M059J (cell line): ENCODE data around the gene VIL1. TPM values are rescaled to one million over a fixed set of nuclear protein-coding genes. Genes with fewer than 3 reads are reported as not detected.

Experiments
- DNase-seq: peaks from one replicate; pipeline ENCODE4 v3.0.0-alpha.2; 2012; ENCODE audit warnings: low read depth
- total RNA-seq: library from RNA; depleted of rRNA; stranded (reverse); fragments of >200 nt; shearing (Covaris generic); gene quantifications from 2 replicates; pipeline ENCODE4 v1.2.3, GENCODE V29; 2014

The VIL1 gene
- total RNA-seq, 1 experiment from 2014 or later = not detected

DNA sequence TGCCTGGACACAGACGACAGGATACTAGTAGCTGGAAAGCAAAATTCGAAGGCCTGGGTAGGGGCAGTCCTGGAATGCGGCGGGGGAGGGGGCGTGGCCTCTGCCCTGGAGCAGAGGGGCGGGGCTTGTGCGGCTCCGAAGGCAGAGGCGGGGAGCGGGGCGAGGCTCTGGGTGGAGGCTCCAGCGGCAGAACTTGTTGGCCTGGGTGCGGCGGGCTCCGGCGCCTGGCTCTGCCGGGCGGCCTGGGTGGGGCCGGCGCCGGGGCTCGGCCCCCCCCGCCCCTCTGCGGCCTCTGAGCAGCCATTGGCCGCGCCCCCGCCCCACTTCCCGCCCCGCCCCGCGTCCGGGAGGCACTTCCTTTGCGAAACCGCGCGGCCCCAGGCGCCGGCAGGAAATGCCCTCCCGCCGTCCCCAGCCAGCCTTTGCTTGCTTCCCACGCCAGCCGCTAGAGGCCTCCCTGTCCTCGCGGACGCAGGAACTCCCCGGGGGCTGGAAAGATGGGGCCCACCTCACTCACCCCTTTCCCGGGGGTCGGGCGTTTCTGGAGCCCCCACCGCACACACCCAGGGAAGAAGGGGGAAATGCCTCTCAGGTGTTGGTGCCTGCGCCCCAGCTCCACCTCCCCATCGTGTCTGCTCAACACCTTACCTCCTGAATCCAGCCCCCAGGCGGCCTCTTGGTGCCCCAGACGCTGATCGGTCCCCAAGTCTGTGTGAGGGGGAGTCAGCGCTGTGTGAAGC, 12.5 kb upstream of the VIL1 start:
- DNase-seq = peak; percentile 90

- DNase-seq = no peak
Measured at GRCh38 chr2:218406949-218407618, 11.8 kb upstream of the VIL1 start.

DNA sequence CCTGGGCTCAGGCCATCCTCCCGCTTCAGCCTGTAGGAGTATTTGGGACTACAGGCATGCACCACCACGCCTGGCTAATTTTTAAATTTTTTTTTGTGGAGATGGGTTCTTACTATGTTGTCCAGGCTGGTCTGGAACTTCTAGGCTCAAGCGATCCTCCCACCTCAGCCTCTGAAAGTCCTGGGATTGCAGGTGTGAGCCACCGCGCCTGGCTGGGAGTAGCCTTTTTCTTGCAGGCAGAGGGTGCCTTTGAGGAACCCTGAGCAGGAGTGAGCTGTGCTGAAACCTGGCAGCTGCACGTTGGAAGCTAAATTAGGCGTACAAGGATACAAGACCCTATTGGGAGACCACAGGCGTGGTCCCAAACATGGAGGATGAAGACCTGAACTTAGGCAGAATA, 11.2 kb upstream of the VIL1 start:
- DNase-seq = no peak

DNA sequence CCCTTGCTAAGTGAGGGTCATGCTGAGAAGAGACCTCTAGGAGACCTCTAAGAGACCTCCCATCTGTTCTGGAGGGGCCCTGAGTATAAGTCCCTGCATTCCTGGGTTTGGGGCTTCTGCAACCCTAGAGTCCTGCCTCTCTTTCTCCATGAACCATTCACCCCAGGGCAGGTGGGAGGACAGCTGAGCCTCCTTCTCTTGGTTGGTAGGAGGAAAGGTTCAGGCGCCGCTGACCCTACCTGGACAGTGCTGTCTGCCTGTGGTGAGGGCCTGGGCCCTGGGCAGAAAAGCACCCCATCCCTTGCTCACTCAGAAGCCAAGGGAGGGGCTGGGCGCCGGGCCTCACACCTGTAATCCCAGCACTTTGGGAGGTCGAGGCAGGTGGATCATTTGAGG, 604 bp upstream of the VIL1 start:
- DNase-seq = no peak

GRCh38 chr2:218419630-218420216, 800 bp downstream of the VIL1 start:
- DNase-seq = no peak

DNA sequence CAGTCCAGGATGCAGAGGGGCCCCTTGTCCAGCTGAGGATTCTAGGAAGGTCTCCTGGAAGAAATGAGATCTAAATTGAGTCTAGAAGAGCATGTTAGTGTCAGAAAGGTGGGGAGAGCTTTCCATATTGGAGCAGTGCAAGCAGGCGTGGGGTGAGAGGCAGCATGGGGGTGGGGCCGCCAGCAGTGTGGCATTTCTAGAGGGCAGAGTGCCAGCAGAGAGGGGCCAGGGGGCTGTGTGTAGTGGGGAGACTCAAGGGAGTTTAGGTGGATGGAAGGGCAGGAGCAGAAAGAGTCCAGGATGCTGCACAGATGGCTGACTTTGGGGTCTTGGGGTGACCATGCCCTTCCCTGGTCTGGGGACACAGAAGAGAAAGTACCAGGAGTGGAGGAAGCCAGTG, 2.1 kb downstream of the VIL1 start:
- no peak for DNase-seq

DNA sequence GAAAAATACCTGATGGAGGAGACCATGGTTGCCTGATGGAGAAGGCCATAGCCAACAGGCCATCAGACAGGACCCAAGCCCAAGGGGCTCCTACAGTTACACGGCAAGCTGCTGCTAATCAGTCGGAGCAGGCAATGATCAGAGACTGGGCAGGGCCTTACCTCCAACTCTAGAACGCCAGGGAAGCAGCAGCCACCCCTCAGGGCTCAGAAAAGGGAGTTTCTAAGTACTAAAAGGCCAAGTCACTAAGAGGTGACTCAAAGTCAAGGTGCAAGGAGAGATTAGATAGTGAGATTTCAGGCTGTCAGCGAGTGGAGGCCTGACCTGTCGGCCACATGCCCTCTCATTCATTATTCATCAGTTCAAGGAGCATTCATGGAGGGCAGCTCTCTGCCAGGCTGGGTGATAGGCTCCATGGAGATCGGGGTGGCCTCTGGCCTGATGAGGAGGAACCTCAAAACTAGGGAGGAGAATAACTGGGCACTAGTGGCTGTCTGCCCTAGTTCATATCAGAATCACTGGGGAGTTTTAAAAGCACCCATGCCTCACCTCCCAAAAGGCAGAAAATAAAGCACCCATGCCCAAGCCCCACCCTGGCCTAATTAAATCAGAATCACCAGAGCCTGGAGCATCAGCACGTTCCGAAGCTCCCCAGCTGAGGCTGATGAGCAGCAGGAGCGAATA, 3.6 kb downstream of the VIL1 start:
- no peak for DNase-seq

DNA sequence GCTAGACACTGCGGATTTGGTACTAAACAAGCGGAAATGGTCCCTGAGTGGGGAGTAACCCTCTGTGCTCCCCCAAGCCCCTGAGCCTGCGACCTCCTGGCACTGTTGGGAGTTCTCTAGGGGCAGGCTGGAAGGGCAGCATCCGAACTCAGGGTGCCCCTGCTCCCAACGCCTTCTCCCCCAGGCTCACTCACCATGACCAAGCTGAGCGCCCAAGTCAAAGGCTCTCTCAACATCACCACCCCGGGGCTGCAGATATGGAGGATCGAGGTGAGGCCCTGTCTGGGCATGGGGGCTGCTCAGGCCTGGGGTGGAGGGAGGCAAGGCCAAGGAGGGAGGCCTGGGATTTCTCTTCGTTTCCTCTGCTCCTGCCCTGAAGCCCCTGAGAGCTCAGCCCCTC, 4.7 kb downstream of the VIL1 start:
- DNase-seq = no peak

- no peak for DNase-seq
Measured at GRCh38 chr2:218425531-218425930, 6.6 kb downstream of the VIL1 start.

DNA sequence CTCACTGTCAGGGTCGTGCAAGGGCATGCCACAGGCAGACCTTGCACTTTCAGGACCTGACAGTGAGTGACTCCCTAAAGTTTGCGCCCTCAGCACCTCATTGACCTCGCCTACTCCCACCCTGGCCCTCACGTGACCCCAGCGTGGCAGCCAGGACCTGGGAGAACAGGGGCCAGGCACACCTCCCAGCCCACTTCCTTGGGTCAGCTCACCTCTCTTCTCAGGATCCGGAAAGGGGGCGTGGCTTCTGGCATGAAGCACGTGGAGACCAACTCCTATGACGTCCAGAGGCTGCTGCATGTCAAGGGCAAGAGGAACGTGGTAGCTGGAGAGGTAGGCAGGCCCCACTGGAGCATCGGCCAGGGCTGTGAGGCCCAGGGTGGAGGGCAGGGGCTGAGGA, 8.8 kb downstream of the VIL1 start:
- DNase-seq = no peak

DNA sequence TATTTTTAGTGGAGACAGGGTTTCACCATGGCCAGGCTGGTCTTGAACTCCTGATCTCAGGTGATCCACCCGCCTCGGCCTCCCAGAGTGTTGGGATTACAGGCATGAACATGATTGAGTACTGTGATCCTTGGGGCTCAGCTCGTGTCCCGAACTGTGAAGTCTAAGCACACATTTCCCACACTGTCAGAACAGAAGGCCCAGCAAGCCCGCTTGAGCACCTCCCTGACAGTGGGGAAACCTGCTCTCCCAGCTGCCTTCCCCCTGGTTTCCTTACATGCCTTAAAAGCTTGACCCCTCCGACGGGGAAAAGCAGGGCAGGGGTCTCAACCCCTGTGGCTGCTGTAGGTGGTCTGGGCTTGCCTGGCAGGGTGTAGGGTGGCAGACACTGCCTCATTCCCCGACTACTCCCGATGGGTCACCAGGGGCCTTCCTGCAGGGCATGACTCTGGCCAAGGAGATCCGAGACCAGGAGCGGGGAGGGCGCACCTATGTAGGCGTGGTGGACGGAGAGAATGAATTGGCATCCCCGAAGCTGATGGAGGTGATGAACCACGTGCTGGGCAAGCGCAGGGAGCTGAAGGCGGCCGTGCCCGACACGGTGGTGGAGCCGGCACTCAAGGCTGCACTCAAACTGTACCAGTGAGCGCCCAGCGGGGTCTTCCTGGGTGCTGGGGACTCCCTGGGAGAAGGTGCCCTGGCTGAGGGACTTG, 10.1 kb downstream of the VIL1 start:
- no peak for DNase-seq

- no peak for DNase-seq
Measured at GRCh38 chr2:218429911-218430692, 11.2 kb downstream of the VIL1 start.

- DNase-seq = no peak
Measured at GRCh38 chr2:218430721-218431120, 11.8 kb downstream of the VIL1 start.

- DNase-seq = no peak
Measured at GRCh38 chr2:218431878-218432277, 13.0 kb downstream of the VIL1 start.

GRCh38 chr2:218432676-218433365, 13.9 kb downstream of the VIL1 start:
- no peak for DNase-seq

DNA sequence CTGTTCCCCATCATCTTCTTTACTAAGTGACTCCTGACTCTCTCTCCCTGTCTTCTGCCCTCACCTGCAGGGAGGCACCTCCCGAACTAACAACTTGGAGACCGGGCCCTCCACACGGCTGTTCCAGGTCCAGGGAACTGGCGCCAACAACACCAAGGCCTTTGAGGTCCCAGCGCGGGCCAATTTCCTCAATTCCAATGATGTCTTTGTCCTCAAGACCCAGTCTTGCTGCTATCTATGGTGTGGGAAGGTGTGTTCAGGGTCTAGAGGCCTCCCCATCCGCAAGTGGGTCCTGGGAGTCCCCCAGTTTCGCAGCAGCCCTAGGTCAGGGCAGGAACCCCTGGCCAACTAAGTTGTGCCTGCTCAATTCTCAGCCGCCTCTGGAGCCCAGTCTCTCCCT, 15.5 kb downstream of the VIL1 start:
- no peak for DNase-seq

DNA sequence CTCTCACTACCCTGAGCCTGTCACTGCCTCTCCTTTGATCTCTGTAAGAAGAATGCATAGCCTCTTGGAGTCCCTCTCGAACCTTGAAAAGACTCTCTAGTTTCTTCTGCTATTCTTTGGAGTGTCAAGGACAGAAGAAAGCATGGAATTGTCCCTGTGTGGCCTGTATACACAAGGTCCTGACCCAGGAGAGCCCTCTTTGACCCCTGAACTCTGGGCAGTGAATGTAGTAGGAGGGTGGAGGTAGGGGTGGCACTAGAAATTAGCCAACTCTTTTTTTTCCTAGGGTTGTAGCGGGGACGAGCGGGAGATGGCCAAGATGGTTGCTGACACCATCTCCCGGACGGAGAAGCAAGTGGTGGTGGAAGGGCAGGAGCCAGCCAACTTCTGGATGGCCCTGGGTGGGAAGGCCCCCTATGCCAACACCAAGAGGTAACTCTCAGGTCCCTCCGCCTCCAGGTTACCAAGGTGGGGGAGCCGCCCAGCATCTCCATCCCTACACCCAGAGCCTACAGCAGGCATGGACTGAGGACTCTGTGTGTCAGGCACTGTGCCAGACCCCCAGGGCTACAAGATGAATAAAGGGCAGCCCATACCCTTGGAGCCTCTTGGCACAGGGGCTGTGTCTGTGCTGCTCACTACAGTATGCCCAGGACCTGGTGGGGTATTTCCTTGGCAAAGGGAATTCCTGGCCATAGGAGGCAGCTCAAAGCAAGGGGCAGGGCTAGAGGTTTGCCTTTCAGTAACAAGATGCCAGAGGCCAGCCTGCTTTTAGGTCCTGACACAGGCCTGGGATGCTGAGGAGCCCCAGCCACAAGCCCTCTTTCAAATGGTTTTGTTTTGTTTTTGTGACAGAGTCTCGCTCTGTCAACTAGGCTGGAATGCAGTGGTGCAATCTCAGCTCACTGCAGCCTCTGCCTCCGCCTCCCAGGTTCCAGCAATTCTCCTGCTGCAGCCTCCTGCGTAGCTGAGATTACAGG, 16.4 kb downstream of the VIL1 start:
- DNase-seq = no peak

DNA sequence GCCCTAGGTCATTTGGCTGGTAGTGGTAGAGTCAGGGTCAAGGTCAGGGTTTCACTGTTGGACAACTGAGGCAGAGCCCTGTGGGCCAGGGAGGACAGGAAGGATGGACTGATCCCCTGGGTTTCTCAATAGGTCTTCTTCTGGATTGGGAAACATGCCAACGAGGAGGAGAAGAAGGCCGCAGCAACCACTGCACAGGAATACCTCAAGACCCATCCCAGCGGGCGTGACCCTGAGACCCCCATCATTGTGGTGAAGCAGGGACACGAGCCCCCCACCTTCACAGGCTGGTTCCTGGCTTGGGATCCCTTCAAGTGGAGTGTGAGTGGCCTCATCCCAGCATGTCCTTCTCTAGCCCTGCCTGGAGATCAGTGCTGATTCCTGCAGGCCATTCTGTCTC, 18.1 kb downstream of the VIL1 start:
- DNase-seq = no peak

DNA sequence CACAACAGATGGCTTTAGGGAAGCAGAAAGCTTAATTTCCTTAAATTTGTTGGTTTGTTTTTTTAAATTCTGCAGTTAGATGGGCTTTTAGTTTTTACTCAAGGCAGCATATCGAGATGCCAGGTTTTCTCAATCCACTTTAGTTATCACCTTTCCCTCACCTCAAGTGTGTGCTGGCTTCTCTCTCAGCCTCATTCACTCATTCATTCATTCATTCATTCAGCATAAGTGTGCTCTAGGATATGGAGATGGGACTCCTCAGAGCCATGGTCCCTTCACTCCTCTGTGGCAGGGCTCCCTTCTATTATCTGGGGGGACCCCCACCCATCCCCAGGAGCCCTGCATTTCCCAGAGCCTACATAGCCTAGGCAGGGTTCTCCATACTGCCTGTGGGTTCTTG, 19.0 kb downstream of the VIL1 start:
- DNase-seq = no peak
